Suprapubic skin (tissue), 4 donors: Measurements from ENCODE around the gene HNRNPC. TPM values are rescaled to one million over a fixed set of nuclear protein-coding genes. Genes with fewer than 3 reads are reported as not detected.

Experiments used
- DNase-seq, 2 donors: peaks; one replicate each; pipeline ENCODE4 v3.0.0-alpha.2; 2019; ENCODE audit warnings: low spot score in 2 of 2
- H3K27ac ChIP-seq: fragments of 200-600 bp; sonication (generic); one replicate; pipeline ENCODE4 v1.5.1; 2019
- H3K27me3 ChIP-seq: fragments of 200-600 bp; sonication (generic); one replicate; pipeline ENCODE4 v1.5.1; 2019
- H3K36me3 ChIP-seq: fragments of 200-600 bp; sonication (generic); one replicate; pipeline ENCODE4 v1.5.1; 2019
- H3K4me1 ChIP-seq: fragments of 200-600 bp; sonication (generic); one replicate; pipeline ENCODE4 v1.5.1; 2019
- H3K4me3 ChIP-seq: fragments of 200-600 bp; sonication (generic); one replicate; pipeline ENCODE4 v1.5.1; 2019; ENCODE audit warnings: mild to moderate bottlenecking
- H3K9me3 ChIP-seq: fragments of 200-600 bp; sonication (generic); one replicate; pipeline ENCODE4 v1.5.1; 2019
- EP300 ChIP-seq: sonication (generic); formaldehyde crosslinking; IDR thresholded peaks from one replicate; pipeline ENCODE4 v1.6.1; 2017; ENCODE audit warnings: antibody characterized with exemption
- POLR2A ChIP-seq, 2 donors: fragments of 450-650 bp; IDR thresholded peaks; one replicate each; pipeline ENCODE4 v1.6.1; 2017; ENCODE audit warnings: antibody characterized with exemption in 2 of 2, mild to moderate bottlenecking in 2 of 2, moderate library complexity in 2 of 2
- POLR2AphosphoS5 ChIP-seq, 3 donors: sonication (generic); formaldehyde crosslinking; IDR thresholded peaks; one replicate each; pipeline ENCODE4 v1.6.1; 2017; ENCODE audit warnings: antibody characterized with exemption in 3 of 3
- WGBS: methylation state at CpG from one replicate; pipeline ENCODE4 v1.1.5; 2018; 5-methylcytosine and 5-hydroxymethylcytosine counted together
- total RNA-seq, 4 donors: library from RNA; depleted of rRNA; stranded (reverse); fragments of >200 nt; gene quantifications; one replicate each; pipeline ENCODE4 v1.1.0, GENCODE V29; 2016
- TF ChIP-seq, protein P1 (sequence below), 2 donors: fragments of 200-600 bp in 1 of 2; fragments of 450-650 bp in 1 of 2; sonication (generic) in 1 of 2; IDR thresholded peaks; one replicate each; pipeline ENCODE4 v1.5.1; 2016 to 2019; ENCODE audit warnings: antibody characterized with exemption in 2 of 2, mild to moderate bottlenecking in 1 of 2, moderate library complexity in 1 of 2

HNRNPC gene
- total RNA-seq, 4 donors from 2014 or later = 355 to 512 (median 409) TPM

GRCh38 chr14:21162081-21162480, 107.2 kb downstream of the HNRNPC start:
- no peak overlapping the region for H3K4me3 ChIP-seq
- no peaks in the 10 kb centered on the region for H3K4me1 ChIP-seq
- H3K36me3 ChIP-seq = no peaks in the 10 kb centered on the region
- peaks cover 2% of the 10 kb centered on the region for H3K27me3 ChIP-seq
- H3K9me3 ChIP-seq = no peaks in the 10 kb centered on the region
- WGBS = 78% methylated on average over 5 of the region's 5 CpGs
- TF ChIP-seq, protein P1, sequence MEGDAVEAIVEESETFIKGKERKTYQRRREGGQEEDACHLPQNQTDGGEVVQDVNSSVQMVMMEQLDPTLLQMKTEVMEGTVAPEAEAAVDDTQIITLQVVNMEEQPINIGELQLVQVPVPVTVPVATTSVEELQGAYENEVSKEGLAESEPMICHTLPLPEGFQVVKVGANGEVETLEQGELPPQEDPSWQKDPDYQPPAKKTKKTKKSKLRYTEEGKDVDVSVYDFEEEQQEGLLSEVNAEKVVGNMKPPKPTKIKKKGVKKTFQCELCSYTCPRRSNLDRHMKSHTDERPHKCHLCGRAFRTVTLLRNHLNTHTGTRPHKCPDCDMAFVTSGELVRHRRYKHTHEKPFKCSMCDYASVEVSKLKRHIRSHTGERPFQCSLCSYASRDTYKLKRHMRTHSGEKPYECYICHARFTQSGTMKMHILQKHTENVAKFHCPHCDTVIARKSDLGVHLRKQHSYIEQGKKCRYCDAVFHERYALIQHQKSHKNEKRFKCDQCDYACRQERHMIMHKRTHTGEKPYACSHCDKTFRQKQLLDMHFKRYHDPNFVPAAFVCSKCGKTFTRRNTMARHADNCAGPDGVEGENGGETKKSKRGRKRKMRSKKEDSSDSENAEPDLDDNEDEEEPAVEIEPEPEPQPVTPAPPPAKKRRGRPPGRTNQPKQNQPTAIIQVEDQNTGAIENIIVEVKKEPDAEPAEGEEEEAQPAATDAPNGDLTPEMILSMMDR (IDR thresholded peaks at IDR 0.05) = no peak
- no peak for TF ChIP-seq POLR2A (IDR thresholded peaks at IDR 0.05)
- no peak for TF ChIP-seq POLR2AphosphoS5 (IDR thresholded peaks at IDR 0.05)
- no peak for TF ChIP-seq EP300
- no peak overlapping the region for H3K27ac ChIP-seq
- no peak for DNase-seq

DNA sequence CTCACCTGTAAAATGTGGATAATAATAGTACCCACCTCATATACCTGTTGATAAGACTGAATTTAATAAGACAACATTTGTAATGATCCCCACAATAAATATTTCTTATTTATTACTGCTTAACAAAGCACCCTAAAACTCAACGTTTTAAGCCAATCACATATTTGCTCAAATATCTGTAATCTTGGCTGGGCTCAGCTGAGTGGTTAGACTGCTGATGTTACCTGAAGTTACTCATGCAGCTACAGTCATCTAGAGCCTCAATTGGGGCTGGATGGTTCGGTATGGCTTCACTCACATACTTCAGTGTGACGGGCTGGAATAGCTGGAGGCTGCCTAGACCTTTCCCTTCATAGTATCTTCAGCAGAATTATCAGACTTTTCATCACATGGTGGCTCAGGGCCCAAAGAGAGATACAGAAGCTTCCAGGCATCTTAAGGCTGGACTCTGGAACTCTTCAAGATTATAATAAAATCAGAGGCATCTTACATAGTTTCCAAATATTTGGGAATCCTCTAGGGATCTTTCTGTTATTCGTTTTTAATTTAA, 109.1 kb downstream of the HNRNPC start:
- 79% methylated on average over 4 of the region's 4 CpGs for WGBS
- H3K27ac ChIP-seq = no peak overlapping the region
- no peak for DNase-seq
- TF ChIP-seq EP300 (no peak), POLR2AphosphoS5 (IDR thresholded peaks at IDR 0.05) (no peak), POLR2A (IDR thresholded peaks at IDR 0.05) (no peak)
- H3K4me3 ChIP-seq = no peak overlapping the region
- H3K4me1 ChIP-seq = no peaks in the 10 kb centered on the region
- no peaks in the 10 kb centered on the region for H3K9me3 ChIP-seq
- H3K36me3 ChIP-seq = no peaks in the 10 kb centered on the region
- peaks cover 2% of the 10 kb centered on the region for H3K27me3 ChIP-seq

Other genes with a start within 250 kb of the HNRNPC start
- 100 to 1,000 TPM; 269 to 433 (median 295) TPM for gene NDRG2, start 244.4 kb downstream of the HNRNPC start, total RNA-seq
- gene TPPP2, start 239.2 kb downstream of the HNRNPC start, total RNA-seq = not detected
- gene RNASE13, start 234.6 kb downstream of the HNRNPC start, total RNA-seq = under 1 TPM in 1 of 4 donors, not detected in 3; 0.29 TPM
- 10 to 100 TPM; 10.3 to 46.9 (median 35.4) TPM for gene RNASE7, start 227.1 kb downstream of the HNRNPC start, total RNA-seq
- gene RNASE8, start 211.6 kb downstream of the HNRNPC start, total RNA-seq = not detected
- 10 to 100 TPM; 14.4 to 22.8 (median 17.6) TPM for gene ARHGEF40, start 199.1 kb downstream of the HNRNPC start, total RNA-seq
- gene ZNF219, start 170.8 kb downstream of the HNRNPC start, total RNA-seq = 10 to 100 TPM; 44.2 to 70.0 (median 56.7) TPM
- gene TMEM253, start 168.4 kb downstream of the HNRNPC start, total RNA-seq = 1 to 10 TPM in 1 of 4 donors, under 1 TPM in 2, not detected in 1; 0.53 to 2.0 (median 0.83) TPM
- gene OR5AU1, start 113.4 kb downstream of the HNRNPC start, total RNA-seq = not detected
- not detected for gene RPGRIP1, start 10.6 kb upstream of the HNRNPC start, total RNA-seq
- gene SUPT16H, start 114.6 kb upstream of the HNRNPC start, total RNA-seq = 10 to 100 TPM; 41.9 to 64.5 (median 50.1) TPM
- gene CHD8, start 186.7 kb upstream of the HNRNPC start, total RNA-seq = 100 to 1,000 TPM in 2 of 4 donors, 10 to 100 TPM in 2; 67.3 to 122 (median 101) TPM
- gene RAB2B, start 207.5 kb upstream of the HNRNPC start, total RNA-seq = 10 to 100 TPM; 20.2 to 24.9 (median 21.5) TPM
- 10 to 100 TPM; 70.1 to 80.5 (median 77.9) TPM for gene TOX4, start 207.8 kb upstream of the HNRNPC start, total RNA-seq
- gene METTL3, start 241.9 kb upstream of the HNRNPC start, total RNA-seq = 100 to 1,000 TPM in 1 of 4 donors, 10 to 100 TPM in 3; 38.9 to 125 (median 44.8) TPM